NCI-H748 treated with DMSO at 0.1 percent for 48 hours (cell line): ENCODE results near the gene MVD.
A peak's percentile ranks its signal among the peaks of the same experiment; 100 is the strongest.
"Not testable (repeated sequence)": the region's sequence is repeated elsewhere in the genome, so short reads cannot be mapped to it uniquely, and the experiment has no call there.

Experiments
- DNase-seq: peaks from one replicate; lab custom pipeline; 2025; lab: John Stamatoyannopoulos, UW

Gene MVD

DNA sequence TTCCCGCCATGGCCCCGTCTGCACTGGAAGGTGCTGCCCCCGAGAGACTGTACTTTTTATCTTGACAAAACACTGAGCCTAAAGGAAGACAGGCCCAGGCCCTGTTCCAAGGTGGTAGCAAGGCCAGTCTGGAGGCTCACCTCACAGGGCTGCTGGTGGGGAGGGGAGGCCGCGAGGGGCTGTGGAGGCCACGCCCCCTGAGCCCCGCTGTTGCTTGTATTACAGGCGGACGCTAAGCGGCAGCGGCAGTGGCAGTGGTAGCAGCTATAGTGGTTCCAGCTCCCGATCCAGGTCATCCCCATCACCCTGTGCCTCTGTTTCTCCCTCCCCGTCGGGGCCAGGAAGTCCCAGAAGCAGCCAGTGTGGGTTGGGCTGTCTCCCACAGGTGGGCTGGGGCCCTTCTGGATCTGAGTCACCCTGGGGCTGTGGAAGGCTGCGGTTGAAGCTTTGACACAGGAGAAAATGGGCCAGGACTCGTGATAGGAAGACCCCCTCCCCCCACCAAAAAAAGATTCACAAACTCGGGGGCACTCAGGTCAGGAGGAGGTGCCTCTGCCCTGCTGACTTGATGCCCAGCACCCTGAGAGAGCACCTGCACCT lies 37.8 kb downstream of the MVD start:
- no peak for DNase-seq

DNA sequence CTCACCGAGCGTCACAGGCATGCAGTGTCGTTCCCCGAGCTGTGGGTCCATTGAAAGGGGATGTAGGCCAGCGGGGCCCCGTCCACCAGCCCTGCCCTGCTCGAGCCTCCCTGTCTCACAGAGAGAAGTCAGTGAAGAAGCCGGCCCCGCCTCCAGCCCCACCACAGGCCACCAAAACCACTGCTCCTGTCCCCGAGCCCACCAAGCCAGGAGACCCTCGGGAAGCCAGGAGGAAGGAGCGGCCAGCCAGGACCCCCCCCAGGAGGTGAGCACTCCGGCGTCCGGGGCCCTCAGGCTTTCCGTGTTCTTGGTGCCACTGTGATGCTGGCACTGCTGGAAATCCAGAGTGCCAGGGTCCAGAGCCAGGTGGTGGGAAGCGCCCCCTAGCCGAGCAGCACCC lies 38.4 kb downstream of the MVD start:
- no peak for DNase-seq

DNA sequence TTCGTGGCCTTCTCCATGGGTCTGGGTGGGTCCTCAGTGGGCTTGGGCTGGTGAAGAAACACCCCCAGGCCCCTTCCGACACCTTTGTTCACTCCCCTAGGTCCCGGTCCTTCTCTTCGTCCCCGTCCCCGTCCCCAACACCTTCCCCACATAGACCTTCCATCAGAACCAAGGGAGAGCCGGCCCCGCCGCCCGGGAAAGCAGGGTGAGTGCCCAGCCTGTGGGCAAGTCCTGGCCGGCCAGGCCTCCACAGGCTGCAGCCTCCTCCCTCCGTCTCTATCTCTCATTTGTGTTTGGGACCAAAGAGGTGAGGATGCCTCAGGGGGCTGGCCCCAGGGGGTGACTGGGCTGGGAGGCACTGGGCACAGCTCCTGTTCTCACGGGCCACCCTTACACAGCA lies 39.0 kb downstream of the MVD start:
- no peak for DNase-seq

DNA sequence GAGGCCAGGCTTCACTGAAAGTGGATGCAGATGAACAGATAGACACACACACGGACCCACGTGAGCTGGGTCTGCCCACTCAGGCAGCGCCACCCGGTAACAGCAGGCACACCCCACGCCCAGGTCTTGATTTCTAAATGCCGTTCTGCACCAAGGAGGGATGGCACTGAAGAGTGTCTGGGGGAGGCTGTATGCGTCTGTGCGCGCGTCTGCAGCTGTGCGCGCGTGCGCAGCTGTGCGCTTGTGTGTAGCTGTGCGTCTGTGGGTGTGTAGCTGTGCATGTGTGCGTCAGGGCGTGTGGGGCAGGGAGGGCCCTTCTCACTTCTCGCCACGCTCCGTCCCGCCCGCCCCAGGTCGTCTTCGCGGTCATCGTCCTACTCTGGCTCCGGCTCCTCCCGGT lies 40.0 kb downstream of the MVD start:
- no peak for DNase-seq

DNA sequence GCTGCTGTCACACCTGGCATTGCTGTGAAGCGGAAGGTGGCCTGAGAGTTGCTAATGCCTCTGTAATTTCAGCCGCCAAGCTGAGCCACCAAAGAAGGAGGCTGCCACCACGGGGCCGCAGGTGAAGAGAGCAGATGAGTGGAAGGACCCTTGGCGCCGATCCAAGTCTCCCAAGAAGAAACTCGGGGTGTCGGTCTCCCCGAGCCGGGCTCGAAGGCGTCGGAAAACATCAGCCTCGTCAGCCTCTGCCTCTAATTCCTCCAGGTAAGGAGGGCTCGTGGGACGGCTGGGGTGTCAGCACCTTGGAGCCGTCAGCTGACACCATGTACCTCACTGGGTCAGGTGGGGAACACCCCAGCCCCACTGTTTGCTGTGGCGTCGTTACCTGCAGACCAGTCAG lies 40.8 kb downstream of the MVD start:
- no peak for DNase-seq

DNA sequence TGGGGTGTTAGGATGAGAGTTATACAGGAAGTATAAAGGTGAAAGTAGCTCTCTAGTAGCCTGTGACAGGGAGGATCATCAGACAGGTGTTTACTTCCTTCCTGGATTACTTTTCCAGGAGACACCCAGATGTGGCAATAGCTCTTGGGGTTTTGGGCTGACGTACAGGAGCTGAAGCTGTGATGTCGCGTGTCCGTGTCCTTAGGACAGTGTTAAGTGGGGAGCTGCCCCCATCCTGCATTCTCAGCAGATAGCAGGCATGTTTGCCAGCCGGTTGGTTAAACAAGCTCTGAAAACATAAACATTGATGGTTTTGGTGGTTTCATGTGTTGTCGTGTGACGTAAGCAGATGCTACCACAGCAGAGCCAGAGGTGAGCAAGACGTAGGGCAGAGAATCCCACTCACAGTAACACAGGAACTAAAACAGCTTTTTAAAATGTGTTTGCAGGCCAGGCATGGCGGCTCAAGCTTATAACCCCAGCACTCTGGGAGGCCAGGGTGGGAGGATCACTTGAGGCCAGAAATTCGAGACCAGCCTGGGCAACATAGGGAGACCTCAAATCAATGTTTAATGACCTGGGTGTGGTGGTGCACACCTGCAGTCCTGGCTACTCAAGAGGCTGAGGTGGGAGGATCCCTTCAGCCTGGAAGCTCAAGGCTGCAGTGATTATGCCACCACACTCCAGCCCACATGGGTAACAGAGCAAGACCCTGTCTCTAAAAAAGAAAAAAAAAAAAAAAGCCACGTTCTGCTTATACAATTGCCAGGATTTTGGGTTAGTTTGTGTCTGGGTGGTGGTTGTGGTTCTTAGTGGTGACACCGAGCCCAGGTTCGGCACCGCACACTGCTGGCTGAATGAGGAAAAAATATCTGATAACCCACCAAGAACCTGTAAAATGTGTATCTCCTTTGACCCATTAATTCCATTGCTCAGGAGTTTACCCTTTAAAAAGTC lies 42.8 kb downstream of the MVD start:
- DNase-seq: no peak

DNA sequence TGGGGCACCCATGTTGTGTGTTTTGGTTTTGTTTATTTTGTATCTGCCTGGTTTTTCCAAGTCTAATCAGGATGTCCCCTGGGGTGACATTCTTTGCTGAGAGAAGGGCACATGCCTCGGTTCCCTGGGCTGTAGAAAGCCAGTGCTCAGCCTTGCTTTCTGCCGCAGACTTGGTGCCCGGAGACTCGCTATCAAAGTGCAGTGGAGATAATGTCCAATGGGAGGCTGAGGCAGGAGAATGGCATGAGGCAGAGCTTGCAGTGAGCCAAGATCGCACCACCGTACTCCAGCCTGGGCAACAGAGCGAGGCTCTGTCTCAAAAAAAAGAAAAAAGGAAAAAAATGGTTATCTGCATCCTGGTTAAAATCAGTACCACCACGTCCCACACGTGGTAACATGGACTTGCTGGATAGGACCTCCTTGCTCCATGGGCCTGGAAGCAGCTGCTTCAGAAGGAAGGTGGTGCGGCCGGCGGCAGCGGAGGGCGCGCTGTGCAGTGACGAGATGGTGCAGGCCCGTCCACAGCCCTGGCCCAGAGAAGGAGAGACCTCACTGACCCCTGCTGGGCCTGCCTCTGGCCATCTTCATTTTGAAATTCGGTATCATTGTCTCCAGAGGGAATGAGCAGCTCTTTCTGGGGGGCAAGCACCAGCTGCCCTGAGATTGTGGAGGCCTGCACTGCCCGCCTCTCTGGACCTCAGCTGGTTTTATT lies 43.8 kb downstream of the MVD start:
- no peak for DNase-seq

DNA sequence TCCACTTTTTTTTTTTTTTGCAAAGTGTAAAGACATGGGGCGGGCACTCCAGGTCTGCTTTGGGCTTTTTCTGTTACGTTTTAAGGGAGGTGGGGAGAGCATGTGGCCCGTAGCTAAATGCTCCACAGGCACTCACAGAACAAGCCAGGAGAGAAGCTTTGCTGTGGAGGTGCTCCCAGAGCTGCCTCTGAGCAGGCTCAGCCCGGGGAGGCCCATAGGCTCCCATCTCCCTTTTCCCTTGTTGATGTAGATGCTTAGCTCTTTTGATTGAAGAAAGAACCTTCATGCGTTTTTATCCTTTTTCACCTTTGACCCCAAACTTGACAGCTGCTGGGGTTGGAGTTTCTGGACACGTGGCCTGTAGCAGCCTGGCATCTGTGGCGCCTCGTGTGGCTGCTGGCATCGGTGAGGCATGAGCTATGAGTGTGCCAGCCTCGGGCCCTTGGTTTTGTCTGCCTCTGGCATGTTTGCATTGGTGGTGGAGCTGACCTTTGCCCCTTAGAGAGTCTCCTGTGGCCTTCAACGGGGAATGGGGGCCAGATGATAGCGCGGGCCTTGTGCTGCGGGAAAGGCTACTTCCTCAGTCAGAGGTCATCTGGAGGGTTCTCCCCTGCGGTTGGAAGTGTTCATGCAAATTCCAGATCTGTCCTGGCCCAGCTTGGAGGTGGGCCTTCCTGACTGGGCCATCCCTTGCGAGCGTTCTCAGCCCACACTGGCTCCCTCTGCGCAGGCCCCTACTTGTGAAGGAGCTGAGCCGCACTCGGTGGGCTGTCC lies 44.5 kb downstream of the MVD start:
- DNase-seq: no peak

DNA sequence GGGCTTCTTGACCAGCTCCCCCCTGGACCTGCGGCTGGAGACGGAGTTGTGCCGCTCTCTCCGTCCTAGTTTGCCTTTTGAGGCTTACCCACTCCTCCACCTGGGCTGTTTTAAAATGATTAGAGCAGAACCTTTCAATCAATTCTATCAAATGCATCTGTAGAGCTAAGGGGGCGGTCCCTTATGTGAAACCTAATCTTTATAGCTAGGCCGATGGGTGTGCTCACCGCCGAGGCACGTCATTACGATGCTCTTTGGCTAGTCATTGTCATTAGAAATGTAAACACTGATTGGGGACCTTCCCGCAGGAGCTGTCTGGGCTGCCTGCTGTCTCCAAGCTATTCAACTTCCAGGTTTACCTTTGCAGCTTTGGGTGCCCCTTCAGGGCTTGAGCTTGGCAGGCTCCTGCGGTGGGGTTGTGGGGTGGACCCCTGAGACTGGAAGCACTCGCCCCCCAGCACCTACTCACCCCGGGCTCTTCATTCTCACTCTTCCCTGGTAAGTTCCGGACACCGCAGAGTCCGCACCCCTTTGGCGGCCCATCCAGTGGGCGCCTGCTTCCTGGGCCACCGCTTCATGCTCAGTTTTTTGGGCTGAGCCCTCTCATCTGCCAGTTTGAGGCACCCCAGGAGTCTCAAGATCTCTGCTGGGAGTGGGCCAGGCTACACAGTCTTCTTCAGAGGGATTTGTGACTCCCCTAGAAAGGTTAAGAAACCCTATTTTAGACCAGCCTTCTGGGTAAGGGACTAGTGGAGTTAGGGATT lies 45.4 kb downstream of the MVD start:
- peak; percentile 29 for DNase-seq

DNA sequence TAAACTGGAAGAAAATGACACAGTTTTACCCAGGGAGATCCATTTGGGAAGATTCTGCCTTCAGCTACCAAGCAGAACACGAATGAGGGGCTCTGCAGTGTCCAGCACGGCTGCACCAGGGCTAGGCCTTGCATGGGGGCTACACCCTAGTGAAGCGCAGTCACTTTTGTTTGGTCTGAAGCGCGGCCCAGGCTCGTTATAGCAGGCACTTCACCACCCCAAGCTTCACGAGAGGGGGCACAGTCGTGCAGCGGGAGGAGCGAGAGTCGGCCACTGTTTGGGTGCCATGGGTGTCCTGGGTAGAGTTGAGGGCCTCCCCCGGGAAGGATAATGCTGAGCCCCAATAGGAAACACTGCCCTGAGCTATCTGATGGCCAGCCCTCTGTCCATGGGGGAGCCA lies 46.2 kb downstream of the MVD start:
- DNase-seq: no peak

DNA sequence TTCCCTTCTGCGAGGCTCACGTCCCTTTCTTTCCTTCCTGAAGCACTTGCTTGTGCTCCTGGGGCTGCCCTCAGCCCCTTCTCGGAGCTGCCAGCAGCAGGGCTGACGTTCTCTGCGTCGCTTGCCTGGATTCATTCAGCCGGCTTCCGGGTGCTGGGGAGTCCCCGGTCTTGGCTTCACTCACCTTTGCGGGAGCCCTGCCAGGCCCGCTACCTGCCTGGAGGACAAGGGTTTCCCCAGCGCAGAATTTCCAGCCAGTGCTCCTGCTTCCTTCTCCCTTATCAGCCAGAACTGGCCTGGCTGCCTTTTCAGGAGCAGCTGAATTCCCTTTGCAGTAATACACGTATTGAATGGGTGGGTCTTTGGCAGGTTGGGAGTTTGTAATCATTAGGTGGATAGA lies 46.6 kb downstream of the MVD start:
- no peak for DNase-seq

DNA sequence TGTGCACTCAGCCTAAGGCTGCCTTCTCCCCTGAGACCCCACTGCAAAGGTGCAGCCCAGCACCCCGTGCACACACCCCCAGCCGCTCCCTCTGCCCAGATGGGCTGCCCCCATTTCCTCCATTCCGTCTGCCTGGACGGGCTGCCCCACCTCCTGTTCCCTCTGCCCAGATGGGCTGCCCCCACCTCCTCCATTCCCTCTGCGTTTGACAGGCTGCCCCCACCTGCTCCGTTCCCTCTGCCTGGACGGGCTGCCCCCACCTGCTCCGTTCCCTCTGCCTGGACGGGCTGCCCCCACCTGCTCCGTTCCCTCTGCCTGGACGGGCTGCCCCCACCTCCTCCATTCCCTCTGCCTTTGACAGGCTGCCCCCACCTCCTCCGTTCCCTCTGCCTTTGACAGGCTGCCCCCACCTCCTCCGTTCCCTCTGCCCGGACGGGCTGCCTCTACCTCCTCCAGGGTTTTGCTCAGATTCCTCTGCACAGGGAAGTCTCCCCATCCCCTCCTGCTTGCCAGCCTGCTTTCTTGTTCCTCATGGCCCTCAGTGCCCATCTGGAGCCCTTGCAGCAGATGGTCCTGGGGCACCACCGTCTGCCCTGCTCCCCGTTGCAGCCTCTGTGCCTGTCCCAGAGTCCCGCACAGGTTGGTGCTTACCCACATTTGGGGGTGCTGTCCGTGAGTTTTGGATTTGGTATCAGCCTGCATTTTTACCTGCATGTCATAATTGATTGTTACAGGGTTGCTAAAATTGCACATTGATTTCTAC lies 47.9 kb downstream of the MVD start:
- no peak for DNase-seq

DNA sequence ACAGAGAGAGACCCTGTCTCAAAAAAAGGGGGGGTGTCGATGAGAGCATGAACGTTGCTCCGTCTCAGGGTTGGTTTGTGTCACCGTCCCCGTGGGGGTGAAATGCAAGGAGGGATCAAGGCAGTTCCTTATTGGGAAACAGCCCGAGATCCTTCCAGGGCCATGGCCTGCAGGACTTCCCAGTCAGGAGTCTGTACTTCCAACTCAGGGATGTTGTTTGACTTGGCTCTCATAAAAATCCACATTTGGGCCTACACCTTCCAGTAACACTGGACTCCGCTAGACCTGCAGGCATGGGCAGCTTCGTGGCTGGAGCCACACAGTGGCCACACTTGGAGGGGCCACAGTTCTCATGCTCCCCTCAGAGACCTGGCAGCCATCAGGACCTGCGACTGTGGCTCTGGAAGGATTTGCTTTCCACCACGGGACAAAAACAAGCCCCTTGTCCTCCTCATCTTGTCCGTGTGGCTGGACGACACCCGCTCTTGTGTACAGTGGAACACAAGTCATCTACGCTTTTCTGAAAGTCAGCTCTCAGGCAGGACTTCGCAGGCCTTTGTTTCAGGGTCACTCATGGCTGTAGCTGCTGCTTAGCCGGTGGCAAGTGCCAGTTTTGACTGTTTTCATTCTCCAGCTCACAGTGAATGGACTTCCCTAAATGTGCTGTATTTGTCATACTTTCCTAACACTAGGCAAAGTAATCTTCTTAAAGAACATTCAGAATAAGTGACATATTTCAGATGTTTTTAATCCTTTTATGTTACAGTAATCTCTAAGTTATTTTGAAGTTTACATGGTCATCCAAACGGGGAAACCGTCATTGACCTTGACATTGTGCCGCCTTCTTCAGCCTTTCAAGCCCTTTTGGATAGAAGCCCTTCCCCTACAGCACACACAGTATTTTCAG lies 48.7 kb downstream of the MVD start:
- no peak for DNase-seq

DNA sequence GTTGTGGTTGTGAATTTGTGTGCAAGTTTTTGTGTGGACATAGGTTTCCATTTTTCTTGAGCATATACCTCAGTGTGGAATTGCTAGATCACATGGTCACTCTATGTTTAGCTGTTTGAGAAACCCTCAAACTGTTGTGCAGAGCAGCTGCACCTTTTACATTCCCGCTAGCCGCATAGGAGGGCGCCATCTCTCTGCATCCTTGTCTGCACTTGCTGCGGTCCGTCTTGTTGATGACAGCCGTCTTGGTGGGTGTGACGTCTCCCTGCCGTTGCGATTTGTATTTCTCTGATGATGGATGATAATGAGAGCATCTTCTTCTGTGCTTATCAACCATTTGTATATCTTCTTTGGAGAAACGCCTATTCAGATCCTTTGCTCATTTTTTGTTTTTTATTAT lies 49.6 kb downstream of the MVD start:
- no peak for DNase-seq

DNA sequence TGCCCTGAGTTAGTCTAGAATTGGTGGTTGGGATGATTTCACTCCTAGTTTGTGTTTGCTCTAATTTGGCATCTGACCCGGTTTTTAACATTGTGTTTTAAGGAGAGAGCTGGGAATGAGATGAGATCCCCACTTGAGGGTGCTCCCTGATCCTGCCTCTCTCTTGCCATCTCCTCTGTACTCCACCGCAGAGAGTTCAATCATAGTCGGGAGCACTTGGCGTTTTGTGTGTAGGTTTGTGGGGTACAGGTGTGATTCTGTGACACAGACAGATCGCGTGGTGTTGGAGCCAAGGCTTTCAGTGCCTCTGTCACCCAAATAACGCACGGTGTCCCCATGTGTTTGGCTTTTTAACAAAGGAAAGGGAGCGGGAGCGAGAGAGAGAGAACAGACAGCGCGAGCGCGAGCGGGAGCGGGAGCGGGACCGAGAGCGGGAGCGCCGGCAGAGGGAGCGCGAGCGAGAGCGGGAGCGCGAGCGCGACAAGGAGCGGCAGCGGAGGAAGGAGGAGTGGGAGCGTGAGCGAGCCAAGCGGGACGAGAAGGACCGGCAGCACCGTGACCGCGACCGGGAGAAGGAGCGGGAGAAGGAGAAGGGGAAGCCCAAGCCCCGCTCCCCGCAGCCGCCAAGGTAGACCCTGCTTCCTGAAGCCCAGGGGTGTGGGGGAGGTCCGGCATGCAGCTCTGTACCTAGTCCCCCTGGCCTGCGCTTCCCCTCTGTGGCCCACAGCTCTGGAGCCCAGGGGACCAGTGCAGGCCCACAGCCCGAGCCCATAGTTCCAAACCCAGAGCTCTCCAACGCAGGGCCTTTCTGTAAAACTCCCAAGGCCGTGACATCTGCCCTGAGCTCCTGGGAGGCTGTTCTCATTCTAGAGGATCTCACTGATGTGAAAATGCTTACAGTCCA lies 51.7 kb downstream of the MVD start:
- no peak for DNase-seq

DNA sequence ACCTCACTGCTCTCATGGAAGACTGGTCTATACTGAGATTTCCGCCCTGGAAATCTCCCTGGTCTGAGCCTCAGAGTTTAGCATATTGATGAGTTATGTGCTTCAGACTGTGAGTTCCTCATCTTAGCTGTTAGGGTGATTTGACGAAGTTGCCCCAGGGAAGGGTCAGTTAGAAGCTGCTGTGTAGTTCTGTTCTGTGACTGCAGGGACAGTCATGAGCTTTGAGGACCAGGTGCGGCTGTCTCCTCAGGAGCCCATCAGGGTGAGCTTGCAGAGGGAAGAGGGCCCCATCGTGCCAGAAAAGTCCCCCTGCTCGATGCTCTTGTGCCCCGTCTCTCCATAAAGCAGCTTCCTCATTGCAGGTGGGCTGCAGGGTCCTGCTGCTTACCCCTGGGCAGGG lies 52.8 kb downstream of the MVD start:
- DNase-seq: no peak

DNA sequence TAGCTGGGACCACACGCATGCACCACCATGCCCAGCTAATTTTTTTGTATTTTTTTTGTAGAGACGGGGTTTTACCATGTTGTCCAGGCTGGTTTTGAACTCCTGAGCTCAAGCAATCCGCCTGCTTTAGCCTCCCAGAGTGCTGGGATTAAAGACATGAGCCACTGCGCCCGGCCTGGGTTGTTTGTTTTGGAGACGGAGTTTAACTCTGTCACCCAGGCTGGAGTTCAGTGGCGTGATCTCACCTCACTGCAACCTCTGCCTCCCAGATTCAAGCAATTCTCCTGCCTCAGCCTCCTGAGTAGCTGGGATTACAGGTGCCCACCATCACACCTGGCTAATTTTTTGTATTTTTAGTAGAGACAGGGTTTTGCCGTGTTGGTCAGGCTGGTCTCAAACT lies 53.5 kb downstream of the MVD start:
- not testable (repeated sequence) for DNase-seq

DNA sequence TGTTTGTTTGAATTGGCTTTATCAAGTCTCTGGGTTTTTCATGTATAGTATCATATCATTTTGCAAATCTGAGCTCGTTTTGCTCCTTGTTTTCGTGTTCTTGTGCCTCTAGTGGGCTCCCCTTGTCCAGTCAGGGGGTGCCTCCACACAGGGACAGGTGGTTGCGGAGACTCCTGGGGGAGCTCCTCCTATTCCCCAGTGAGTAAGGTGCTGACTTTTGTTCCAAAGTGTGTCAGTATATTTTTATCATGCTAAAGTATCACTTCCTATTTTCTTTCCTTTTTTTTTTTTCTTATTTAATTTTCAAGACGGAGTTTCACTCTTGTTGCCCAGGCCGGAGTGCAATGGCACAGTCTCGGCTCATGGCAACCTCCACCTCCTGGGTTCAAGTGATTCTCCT lies 54.8 kb downstream of the MVD start:
- no peak for DNase-seq
